SU-DHL-6 (cell line): Measurements from ENCODE around the gene TNFRSF19.

Experiments used
- H2AFZ ChIP-seq: fragments of 200-600 bp; sonication (generic); 2 replicates; pipeline ENCODE4 v1.6.1; 2014; ENCODE audit warnings: low read depth, mild to moderate bottlenecking, moderate library complexity, mixed read lengths, antibody characterized with exemption, low read length; ENCODE audit not compliant: severe bottlenecking
- H3F3A ChIP-seq: fragments of 200-600 bp; shearing (Covaris generic); 2 replicates; pipeline ENCODE4 v1.6.0; 2016; ENCODE audit warnings: antibody characterized with exemption, mild to moderate bottlenecking; ENCODE audit not compliant: insufficient read depth
- H3K27ac ChIP-seq: fragments of 200-600 bp; sonication (generic); 2 replicates; pipeline ENCODE4 v1.5.1; 2016; ENCODE audit warnings: low read depth, mild to moderate bottlenecking, low read length, moderate library complexity, mixed read lengths
- H3K27me3 ChIP-seq: fragments of 200-600 bp; sonication (generic), shearing (Covaris generic); 2 replicates; pipeline ENCODE4 v1.6.0; 2014; ENCODE audit warnings: mild to moderate bottlenecking, low read length
- H3K36me3 ChIP-seq: fragments of 200-600 bp; sonication (generic); 2 replicates; pipeline ENCODE4 v1.6.1; 2014; ENCODE audit warnings: mild to moderate bottlenecking, low read length, mixed read lengths
- H3K4me2 ChIP-seq: fragments of 300-600, 200-600 bp; shearing (Covaris generic), sonication (generic); 2 replicates; pipeline ENCODE4 v1.6.0; 2014; ENCODE audit warnings: low read length, low read depth, mild to moderate bottlenecking; ENCODE audit not compliant: poor library complexity, severe bottlenecking
- H3K4me3 ChIP-seq: fragments of 200-600 bp; sonication (generic); 2 replicates; pipeline ENCODE4 v1.5.1; 2014; ENCODE audit warnings: antibody characterized with exemption, low read length, mild to moderate bottlenecking, mixed read lengths; ENCODE audit not compliant: insufficient read depth, poor library complexity, severe bottlenecking
- H3K79me2 ChIP-seq: fragments of 200-600 bp; sonication (generic); 2 replicates; pipeline ENCODE4 v1.6.1; 2014; ENCODE audit warnings: mild to moderate bottlenecking, low read length, moderate library complexity; ENCODE audit not compliant: insufficient read depth
- H3K9ac ChIP-seq: fragments of 200-600 bp; sonication (generic); 2 replicates; pipeline ENCODE4 v1.7.0; 2014; ENCODE audit warnings: mild to moderate bottlenecking, low read length
- H3K9me2 ChIP-seq: fragments of 200-600 bp; sonication (generic); replicated peaks from 2 replicates; pipeline ENCODE4 v1.6.1; 2014; ENCODE audit warnings: low read length; ENCODE audit not compliant: insufficient read depth
- H3K9me3 ChIP-seq: fragments of 200-600 bp; sonication (generic); 2 replicates; pipeline ENCODE4 v1.6.1; 2014; ENCODE audit warnings: low read length, mixed read lengths; ENCODE audit not compliant: insufficient read depth
- H4K20me1 ChIP-seq: fragments of 200-600 bp; sonication (generic); 2 replicates; pipeline ENCODE4 v1.6.1; 2014; ENCODE audit warnings: low read depth, mild to moderate bottlenecking, antibody characterized with exemption, low read length, moderate library complexity, mixed read lengths
- EZH2phosphoT487 ChIP-seq: fragments of 200-600 bp; sonication (generic), shearing (Covaris generic); conservative IDR thresholded peaks from 2 replicates; pipeline ENCODE4 v1.6.1; 2018; ENCODE audit warnings: mild to moderate bottlenecking, antibody characterized with exemption, low read length, moderate library complexity, mixed read lengths
- TF ChIP-seq, protein P1 (sequence below): fragments of 200-600 bp; sonication (generic); IDR thresholded peaks from one replicate; pipeline ENCODE4 v1.5.1; 2017; ENCODE audit warnings: antibody characterized with exemption, mild to moderate bottlenecking, low read length, moderate library complexity; ENCODE audit not compliant: insufficient read depth, poor library complexity, severe bottlenecking

The TNFRSF19 gene

DNA sequence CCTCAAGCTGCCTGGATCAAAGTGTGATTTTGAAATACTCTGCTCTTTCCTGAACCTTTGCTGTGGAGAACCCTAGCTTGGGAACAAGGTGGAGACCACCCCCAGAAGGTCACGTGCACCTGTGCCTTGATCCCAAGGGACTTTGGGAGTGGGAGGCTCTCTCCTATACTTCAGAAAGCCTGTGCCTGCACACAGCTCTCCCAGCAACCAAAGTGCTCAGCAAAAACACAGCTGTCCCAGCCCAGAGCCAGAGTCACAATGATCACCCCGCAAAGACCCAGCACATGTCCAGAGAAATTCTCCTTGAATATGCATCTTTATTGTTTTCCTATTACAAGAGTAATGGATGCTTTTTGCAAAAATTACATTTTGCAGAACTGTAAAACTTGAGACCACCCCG is 43.4 kb downstream of the TNFRSF19 start:
- no peak overlapping the region for H3K9ac ChIP-seq
- H3K9me2 ChIP-seq, result no peaks in the 10 kb centered on the region
- H2AFZ ChIP-seq, result no peak overlapping the region

DNA sequence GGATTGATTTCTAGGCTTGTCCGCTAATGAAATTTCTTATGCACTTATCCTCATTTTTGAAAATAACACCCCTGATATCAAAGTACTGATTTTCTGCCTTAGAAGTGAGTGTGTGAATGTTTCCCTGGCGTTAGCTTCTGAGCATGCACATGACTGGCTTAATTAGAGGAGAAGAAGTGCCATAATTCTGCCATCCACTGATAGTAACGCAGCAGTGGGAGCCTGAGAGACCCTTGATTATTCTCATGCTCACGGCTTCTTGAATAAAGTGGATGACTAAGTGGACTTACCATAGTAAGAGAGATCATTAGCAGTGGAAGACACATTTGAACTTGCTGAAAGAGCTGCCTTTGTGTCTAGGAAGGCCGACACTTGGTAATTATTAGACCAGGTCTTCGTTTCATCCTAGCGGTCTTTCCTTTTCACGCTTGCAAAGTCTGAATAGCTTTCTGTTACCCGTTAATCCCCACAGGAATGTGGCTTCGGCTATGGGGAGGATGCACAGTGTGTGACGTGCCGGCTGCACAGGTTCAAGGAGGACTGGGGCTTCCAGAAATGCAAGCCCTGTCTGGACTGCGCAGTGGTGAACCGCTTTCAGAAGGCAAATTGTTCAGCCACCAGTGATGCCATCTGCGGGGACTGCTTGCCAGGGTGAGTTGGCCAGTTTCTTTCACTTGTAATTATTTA is 45.3 kb downstream of the TNFRSF19 start:
- no peaks in the 10 kb centered on the region for H3K9me2 ChIP-seq
- no peaks in the 10 kb centered on the region for H4K20me1 ChIP-seq
- no peak overlapping the region for H3K9ac ChIP-seq
- H2AFZ ChIP-seq, result no peak overlapping the region
- H3K36me3 ChIP-seq, result no peaks in the 10 kb centered on the region
- no peak overlapping the region for H3K27ac ChIP-seq
- no peak overlapping the region for H3K4me2 ChIP-seq
- no peaks in the 10 kb centered on the region for H3K9me3 ChIP-seq
- no peaks in the 10 kb centered on the region for H3K79me2 ChIP-seq
- TF ChIP-seq, protein P1, sequence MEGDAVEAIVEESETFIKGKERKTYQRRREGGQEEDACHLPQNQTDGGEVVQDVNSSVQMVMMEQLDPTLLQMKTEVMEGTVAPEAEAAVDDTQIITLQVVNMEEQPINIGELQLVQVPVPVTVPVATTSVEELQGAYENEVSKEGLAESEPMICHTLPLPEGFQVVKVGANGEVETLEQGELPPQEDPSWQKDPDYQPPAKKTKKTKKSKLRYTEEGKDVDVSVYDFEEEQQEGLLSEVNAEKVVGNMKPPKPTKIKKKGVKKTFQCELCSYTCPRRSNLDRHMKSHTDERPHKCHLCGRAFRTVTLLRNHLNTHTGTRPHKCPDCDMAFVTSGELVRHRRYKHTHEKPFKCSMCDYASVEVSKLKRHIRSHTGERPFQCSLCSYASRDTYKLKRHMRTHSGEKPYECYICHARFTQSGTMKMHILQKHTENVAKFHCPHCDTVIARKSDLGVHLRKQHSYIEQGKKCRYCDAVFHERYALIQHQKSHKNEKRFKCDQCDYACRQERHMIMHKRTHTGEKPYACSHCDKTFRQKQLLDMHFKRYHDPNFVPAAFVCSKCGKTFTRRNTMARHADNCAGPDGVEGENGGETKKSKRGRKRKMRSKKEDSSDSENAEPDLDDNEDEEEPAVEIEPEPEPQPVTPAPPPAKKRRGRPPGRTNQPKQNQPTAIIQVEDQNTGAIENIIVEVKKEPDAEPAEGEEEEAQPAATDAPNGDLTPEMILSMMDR, result no peak
- no peak for TF ChIP-seq EZH2phosphoT487
- H3F3A ChIP-seq, result no peaks in the 10 kb centered on the region
- H3K4me3 ChIP-seq, result no peak overlapping the region
- H3K27me3 ChIP-seq, result no peaks in the 10 kb centered on the region

More for the DNA sequence above, 43.4 kb downstream of the TNFRSF19 start:
- TF ChIP-seq, protein P1, result no peak
- no peak for TF ChIP-seq EZH2phosphoT487
- Histone ChIP-seq H3K27ac (no peak overlapping the region), H3K4me3 (no peak overlapping the region), H3K4me2 (no peak overlapping the region), H4K20me1 (no peaks in the 10 kb centered on the region), H3K27me3 (no peaks in the 10 kb centered on the region), H3K9me3 (no peaks in the 10 kb centered on the region), H3K79me2 (no peaks in the 10 kb centered on the region), H3K36me3 (no peaks in the 10 kb centered on the region), H3F3A (no peaks in the 10 kb centered on the region)

DNA sequence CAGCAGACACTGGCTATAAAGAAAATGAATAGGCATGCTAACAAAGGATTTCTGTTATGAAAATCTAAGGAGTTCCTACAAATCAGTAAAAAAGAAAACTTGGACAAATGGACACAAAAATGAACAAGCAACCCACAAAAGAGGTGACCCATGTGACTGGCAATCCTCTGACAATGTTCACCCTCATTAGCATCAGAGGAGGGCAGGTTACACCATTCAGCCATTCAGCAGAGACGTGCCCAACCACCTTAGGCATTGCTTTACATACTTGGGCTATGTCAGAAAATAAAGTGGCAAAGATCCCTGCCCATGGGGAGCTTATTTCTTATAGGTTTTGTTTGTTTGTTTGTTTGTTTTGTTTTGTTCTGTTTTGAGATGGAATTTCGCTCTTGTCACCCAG is 46.0 kb downstream of the TNFRSF19 start:
- Histone ChIP-seq H3F3A (no peaks in the 10 kb centered on the region), H3K9ac (no peak overlapping the region), H3K36me3 (no peaks in the 10 kb centered on the region), H3K9me2 (no peaks in the 10 kb centered on the region), H3K27ac (no peak overlapping the region), H3K79me2 (no peaks in the 10 kb centered on the region), H3K4me2 (no peak overlapping the region), H2AFZ (no peak overlapping the region), H4K20me1 (no peaks in the 10 kb centered on the region), H3K9me3 (no peaks in the 10 kb centered on the region), H3K27me3 (no peaks in the 10 kb centered on the region), H3K4me3 (no peak overlapping the region)
- TF ChIP-seq, protein P1, result no peak
- TF ChIP-seq EZH2phosphoT487, result no peak
